Large intestine (tissue), 3 donors: Measurements from ENCODE around the gene CSTPP1. TPM values are rescaled to one million over a fixed set of nuclear protein-coding genes. Genes with fewer than 3 reads are reported as not detected.
A peak's percentile ranks its signal among the peaks of the same experiment; 100 is the strongest.

ENCODE experiments used
- DNase-seq, 2 donors: peaks; one replicate each; pipeline versions ENCODE4 v3.0.0 to v3.0.0-alpha.2; 2013
- H3K27ac ChIP-seq: one replicate; pipeline ENCODE4 v1.5.1; 2013; ENCODE audit warnings: low read length
- H3K27me3 ChIP-seq: 2 replicates; pipeline ENCODE4 v1.6.1; 2013; ENCODE audit warnings: low read length; ENCODE audit not compliant: control insufficient read depth, insufficient read depth
- H3K36me3 ChIP-seq: 2 replicates; pipeline ENCODE4 v1.6.1; 2013; ENCODE audit warnings: low read length; ENCODE audit not compliant: control insufficient read depth, insufficient read depth
- H3K4me1 ChIP-seq: one replicate; pipeline ENCODE4 v1.6.1; 2013; ENCODE audit warnings: low read length; ENCODE audit not compliant: control insufficient read depth, insufficient read depth
- H3K4me3 ChIP-seq: one replicate; pipeline ENCODE4 v1.5.1; 2013; ENCODE audit warnings: low read length
- H3K9me3 ChIP-seq: one replicate; pipeline ENCODE4 v1.6.1; 2013; ENCODE audit warnings: mild to moderate bottlenecking, low read depth, low read length, moderate library complexity; ENCODE audit not compliant: control insufficient read depth
- WGBS: methylation state at CpG from one replicate; pipeline ENCODE4 v1.1.5; 2013; ENCODE audit warnings: low lambda C conversion rate; ENCODE audit not compliant: insufficient coverage; 5-methylcytosine and 5-hydroxymethylcytosine counted together
- polyA plus RNA-seq: library from polyadenylated mRNA; unstranded; fragments of 120-200 nt; gene quantifications from one replicate; pipeline ENCODE4 v1.2.1, GENCODE V29; 2013

CSTPP1 gene
- polyA plus RNA-seq, 1 donor, result 32.9 TPM

DNA sequence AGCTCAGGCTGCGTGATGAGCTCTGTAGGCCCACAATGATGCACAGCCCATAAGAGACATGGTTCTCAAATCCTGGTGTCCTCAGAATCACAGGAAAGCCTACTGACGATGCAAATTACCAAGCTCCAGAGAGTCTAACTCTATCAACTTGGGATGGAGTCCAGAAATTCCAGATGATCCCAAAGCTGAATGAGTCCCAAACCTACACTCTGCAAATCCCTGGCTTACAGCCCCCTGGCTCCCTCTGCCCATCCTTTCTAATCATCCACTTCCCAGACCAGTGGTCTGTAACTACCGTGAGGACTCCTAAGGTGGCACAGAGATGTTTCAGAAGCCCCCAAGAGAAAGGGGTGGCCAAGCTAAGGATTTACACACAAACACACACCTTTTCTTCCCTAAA, 226.6 kb downstream of the CSTPP1 start:
- no peak overlapping the region for H3K4me3 ChIP-seq
- H3K27me3 ChIP-seq, result no peaks in the 10 kb centered on the region
- DNase-seq, result no peak
- H3K9me3 ChIP-seq, result no peaks in the 10 kb centered on the region
- H3K36me3 ChIP-seq, result peaks cover 72% of the 10 kb centered on the region
- no CpG with 5 or more reads among the region's 3 CpGs for WGBS
- no peaks in the 10 kb centered on the region for H3K4me1 ChIP-seq
- H3K27ac ChIP-seq, result no peak overlapping the region

GRCh38 chr11:47163898-47164297, 227.3 kb downstream of the CSTPP1 start:
- no peak for DNase-seq
- Histone ChIP-seq H3K27ac (no peak overlapping the region), H3K36me3 (peaks cover 76% of the 10 kb centered on the region), H3K27me3 (no peaks in the 10 kb centered on the region), H3K4me1 (no peaks in the 10 kb centered on the region), H3K4me3 (no peak overlapping the region), H3K9me3 (no peaks in the 10 kb centered on the region)
- WGBS, result no CpG with 5 or more reads among the region's 15 CpGs

DNA sequence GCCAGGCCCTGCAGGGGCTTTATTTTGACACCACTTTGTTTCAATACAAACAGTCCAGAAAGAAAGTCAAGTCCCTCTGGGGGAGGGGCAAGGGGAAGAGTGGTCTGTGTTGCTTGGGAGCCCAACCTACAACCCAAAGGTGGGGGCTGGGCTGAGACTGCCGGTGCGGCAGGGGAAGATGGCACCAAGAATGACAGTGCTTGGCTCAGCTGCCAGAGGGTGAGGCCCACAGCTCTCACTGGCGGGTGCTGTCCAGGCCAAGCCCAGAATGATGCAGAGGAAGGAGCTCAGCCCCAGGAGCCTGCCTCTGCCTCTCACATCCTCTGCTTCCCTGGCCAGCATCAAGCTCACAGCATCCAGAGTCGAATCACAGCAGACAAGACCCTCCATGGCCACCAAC, 227.8 kb downstream of the CSTPP1 start:
- no peak overlapping the region for H3K27ac ChIP-seq
- no peak for DNase-seq
- H3K36me3 ChIP-seq, result peaks cover 77% of the 10 kb centered on the region
- no peaks in the 10 kb centered on the region for H3K4me1 ChIP-seq
- no CpG with 5 or more reads among the region's 4 CpGs for WGBS
- no peaks in the 10 kb centered on the region for H3K9me3 ChIP-seq
- no peak overlapping the region for H3K4me3 ChIP-seq
- no peaks in the 10 kb centered on the region for H3K27me3 ChIP-seq

GRCh38 chr11:47165253-47165840, 228.8 kb downstream of the CSTPP1 start:
- no peak overlapping the region for H3K27ac ChIP-seq
- H3K4me3 ChIP-seq, result no peak overlapping the region
- H3K36me3 ChIP-seq, result peaks cover 82% of the 10 kb centered on the region
- WGBS, result no CpG with 5 or more reads among the region's 16 CpGs
- no peaks in the 10 kb centered on the region for H3K4me1 ChIP-seq
- no peaks in the 10 kb centered on the region for H3K27me3 ChIP-seq
- no peaks in the 10 kb centered on the region for H3K9me3 ChIP-seq
- DNase-seq, result no peak

DNA sequence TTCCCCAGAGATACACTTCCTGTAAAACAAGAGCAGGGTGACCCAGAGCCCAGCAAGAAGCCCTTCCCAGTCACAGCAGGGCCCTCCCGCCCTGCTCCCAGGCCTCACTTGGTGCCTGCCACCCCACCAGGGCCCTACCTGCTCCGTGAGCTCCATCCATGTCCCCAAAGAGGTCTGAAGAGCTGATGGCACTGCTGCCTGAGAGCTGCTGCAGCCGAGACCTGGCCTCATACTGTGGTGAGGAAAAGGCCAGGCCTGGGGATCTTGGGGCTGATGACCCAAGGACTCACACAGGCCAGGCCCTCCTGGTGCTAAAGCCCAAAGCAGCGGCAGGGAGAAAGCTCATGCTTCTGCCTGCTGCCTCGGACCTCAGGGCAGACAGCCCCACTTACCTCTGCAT, 229.8 kb downstream of the CSTPP1 start:
- Histone ChIP-seq H3K4me3 (no peak overlapping the region), H3K9me3 (no peaks in the 10 kb centered on the region), H3K27ac (no peak overlapping the region), H3K36me3 (peaks cover 86% of the 10 kb centered on the region), H3K4me1 (no peaks in the 10 kb centered on the region), H3K27me3 (no peaks in the 10 kb centered on the region)
- no CpG with 5 or more reads among the region's 5 CpGs for WGBS
- no peak for DNase-seq

DNA sequence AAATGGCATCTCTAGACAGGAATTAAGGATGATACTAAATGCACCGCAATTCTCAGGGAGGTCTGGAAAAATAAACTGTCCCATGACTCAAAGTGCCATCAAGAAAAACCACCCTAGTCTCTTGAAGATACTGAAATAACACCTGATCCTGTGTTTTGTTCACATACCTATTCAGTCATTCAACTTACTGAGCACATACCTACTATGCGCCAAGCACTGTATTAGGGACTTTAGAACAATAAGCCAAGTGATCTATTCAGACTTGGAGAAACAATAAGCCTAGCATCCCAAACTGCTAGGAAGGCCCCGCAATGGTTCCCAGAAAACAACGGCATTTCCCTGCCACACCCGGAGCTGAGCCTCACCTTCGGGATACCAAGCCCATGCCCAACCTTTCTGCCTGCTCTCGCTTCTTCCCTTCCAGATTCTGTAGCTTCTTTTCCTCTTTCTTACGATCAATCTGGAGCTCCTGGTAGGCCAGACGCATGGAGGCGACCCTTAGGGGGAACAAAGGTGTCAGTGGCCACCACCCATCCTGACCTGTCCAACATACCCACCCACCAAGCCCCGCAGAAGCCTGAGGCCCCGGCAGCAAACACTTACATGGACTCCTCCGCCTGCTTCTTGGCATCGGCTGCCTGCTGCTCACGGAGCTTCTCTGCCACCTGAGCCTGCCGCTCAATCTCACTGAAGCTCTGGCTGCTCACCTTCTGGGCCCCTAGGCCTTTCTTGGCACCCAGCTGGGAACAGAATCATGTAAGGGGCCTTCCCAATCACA, 234.7 kb downstream of the CSTPP1 start:
- peaks cover 81% of the 10 kb centered on the region for H3K36me3 ChIP-seq
- H3K27me3 ChIP-seq, result no peaks in the 10 kb centered on the region
- peaks cover 9% of the 10 kb centered on the region for H3K4me1 ChIP-seq
- no peaks in the 10 kb centered on the region for H3K9me3 ChIP-seq
- DNase-seq, result no peak
- H3K4me3 ChIP-seq, result no peak overlapping the region
- H3K27ac ChIP-seq, result no peak overlapping the region
- WGBS, result no CpG with 5 or more reads among the region's 16 CpGs

DNA sequence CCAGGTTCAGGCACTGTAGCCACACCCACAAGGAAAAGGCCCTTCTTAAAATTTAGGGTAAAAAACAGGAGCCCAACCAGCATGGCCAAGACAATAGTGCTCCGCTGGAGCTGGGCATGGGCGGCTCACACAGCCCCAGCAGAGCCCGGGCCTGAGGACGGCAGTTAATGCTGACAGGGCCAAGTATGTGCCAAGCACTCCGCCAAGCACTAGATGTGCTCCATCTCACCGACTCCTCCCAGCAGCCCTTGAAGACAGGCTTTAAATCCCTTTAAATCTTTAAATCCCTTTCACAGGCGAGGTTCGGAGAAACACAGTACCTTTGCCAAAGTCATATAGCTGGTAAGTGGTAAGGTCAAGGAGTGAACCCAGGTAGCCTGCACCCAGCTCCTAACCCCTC, 235.3 kb downstream of the CSTPP1 start:
- Histone ChIP-seq H3K4me3 (no peak overlapping the region), H3K27ac (no peak overlapping the region), H3K27me3 (no peaks in the 10 kb centered on the region), H3K9me3 (no peaks in the 10 kb centered on the region), H3K36me3 (peaks cover 75% of the 10 kb centered on the region), H3K4me1 (peaks cover 9% of the 10 kb centered on the region)
- no peak for DNase-seq
- no CpG with 5 or more reads among the region's 8 CpGs for WGBS

- no CpG with 5 or more reads among the region's 6 CpGs for WGBS
- DNase-seq, result no peak
- no peaks in the 10 kb centered on the region for H3K27me3 ChIP-seq
- peaks cover 16% of the 10 kb centered on the region for H3K4me1 ChIP-seq
- no peaks in the 10 kb centered on the region for H3K9me3 ChIP-seq
- H3K4me3 ChIP-seq, result no peak overlapping the region
- no peak overlapping the region for H3K27ac ChIP-seq
- peaks cover 68% of the 10 kb centered on the region for H3K36me3 ChIP-seq
Observed at GRCh38 chr11:47172740-47173336, 236.3 kb downstream of the CSTPP1 start.

DNA sequence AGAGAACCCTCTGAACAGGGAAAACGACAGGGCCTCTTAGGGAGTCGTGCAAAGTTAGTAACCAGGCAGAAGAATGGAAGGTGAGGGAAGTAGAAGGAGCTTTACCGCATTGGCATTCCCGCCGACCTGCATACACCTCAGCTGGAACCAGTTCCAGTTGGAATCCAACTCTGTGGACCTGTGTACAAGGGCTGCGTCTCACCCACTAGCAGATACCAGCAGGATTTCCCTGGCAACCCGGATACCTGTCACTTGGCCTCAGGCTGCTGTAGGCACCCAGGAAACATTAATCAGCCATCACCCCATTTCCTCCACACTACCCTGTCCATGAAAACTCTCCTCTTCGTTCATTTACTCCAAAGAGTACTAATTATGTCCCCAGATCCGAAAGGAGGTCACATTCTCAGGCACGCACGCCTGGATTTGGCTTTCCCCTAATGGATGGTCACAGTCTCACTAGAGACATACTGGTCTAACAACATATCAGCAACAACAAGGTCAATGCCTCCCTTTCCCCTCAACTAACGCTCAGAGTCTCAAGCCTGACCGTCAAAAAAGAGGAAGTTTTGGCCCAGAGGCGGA, 239.3 kb downstream of the CSTPP1 start:
- Histone ChIP-seq H3K27ac (peak overlapping the region; percentile 80), H3K27me3 (no peaks in the 10 kb centered on the region), H3K4me1 (peaks cover 32% of the 10 kb centered on the region), H3K36me3 (peaks cover 69% of the 10 kb centered on the region), H3K9me3 (no peaks in the 10 kb centered on the region), H3K4me3 (peak overlapping the region; percentile 92)
- no peak for DNase-seq
- WGBS, result 40% methylated on average over 1 of the region's 14 CpGs

DNA sequence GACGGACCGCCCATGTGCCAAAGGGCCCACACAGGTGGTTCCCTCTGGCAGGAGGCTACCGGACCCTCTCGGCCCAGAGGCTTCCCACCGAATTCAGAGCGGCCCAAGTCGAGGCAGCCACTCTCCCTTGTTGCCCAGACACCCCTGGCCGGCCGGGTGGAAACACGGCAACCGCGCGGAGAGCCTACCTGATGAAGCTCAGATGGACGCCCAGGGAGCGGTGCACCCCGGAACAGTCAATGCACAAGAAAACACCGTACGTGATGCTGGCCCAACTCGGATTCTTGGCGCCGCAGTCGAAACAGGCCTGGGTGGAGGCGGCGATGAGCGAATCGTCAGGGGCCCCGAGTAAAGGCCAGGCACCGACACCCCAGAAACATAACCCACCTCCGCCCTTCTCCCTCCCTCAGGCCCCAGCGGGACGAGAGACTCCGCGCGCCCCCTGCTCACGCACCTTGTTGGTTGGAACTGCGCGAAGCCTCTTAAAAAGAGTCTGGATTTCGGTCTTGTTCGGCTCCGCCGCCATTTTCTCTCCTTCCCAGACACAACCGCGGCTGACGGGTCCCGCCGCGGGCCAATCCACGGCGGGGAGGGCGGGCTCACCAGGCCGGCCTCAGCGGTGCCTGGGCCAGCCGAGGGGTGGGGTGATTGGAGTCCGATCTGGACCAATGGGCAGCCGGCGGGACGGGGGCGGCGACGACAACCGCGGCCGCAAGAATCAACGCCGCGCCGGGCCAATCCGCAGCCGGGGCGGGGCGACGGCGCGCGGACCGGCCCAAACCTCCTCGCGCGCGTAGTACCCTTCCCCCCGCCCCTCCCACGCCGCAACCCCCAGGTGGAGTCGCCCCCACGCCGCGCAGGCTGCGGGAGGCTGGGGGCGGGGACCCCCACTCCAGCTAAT, 240.0 kb downstream of the CSTPP1 start, which contains the start of gene ARFGAP2:
TSS of gene ARFGAP2 (minus strand) at position 552 of the 901 bp plus-strand sequence. CDS start at position 526, 26 bp downstream.
- H3K36me3 ChIP-seq, result peaks cover 66% of the 10 kb centered on the region
- no peaks in the 10 kb centered on the region for H3K9me3 ChIP-seq
- peak within 1 kb of the TSS; percentile 99 for H3K27ac ChIP-seq
- H3K27me3 ChIP-seq, result no peaks in the 10 kb centered on the region
- peak; percentile 98 to 99 for DNase-seq
- peaks cover 32% of the 10 kb centered on the region for H3K4me1 ChIP-seq
- H3K4me3 ChIP-seq, result peak within 1 kb of the TSS; percentile 92
- WGBS, result 3% methylated on average over 12 of the region's 89 CpGs
